Hematopoietic multipotent progenitor cell (in vitro differentiated cells): ENCODE data around the gene TBC1D8B. TPM values are rescaled to one million over a fixed set of nuclear protein-coding genes. Genes with fewer than 3 reads are reported as not detected.

ENCODE experiments used
- DNase-seq, 3 donors: peaks; one replicate each; pipeline ENCODE4 v3.0.0-alpha.2; 2011 to 2015; ENCODE audit warnings: low read depth in 2 of 3, low spot score in 2 of 3
- total RNA-seq: library from RNA; depleted of rRNA; stranded (reverse); fragments of >200 nt; gene quantifications from one replicate; pipeline ENCODE4 v1.2.3, GENCODE V29; 2012

Gene TBC1D8B
- total RNA-seq, 1 donor: 1.1 TPM

GRCh38 chrX:106897259-106897658 is 94.8 kb downstream of the TBC1D8B start:
- DNase-seq: no peak

- DNase-seq: peak in 2 of 3 donors; percentile 36 to 70
Observed at GRCh38 chrX:106898462-106898861, 96.0 kb downstream of the TBC1D8B start.

GRCh38 chrX:106899276-106899675 is 96.8 kb downstream of the TBC1D8B start:
- DNase-seq: no peak

- DNase-seq: no peak
Observed at GRCh38 chrX:106899841-106900240, 97.4 kb downstream of the TBC1D8B start.

GRCh38 chrX:106901341-106901740 is 98.9 kb downstream of the TBC1D8B start:
- DNase-seq: no peak

GRCh38 chrX:106901781-106902219 is 99.3 kb downstream of the TBC1D8B start:
- DNase-seq: no peak

GRCh38 chrX:106902684-106903083 is 100.2 kb downstream of the TBC1D8B start:
- no peak for DNase-seq

- no peak for DNase-seq
Observed at GRCh38 chrX:106903291-106903824, 100.9 kb downstream of the TBC1D8B start, which contains the start of gene RIPPLY1. TSS of gene RIPPLY1 (minus strand) at chrX:106903341. CDS start at chrX:106903287, 54 bp downstream.

- no peak for DNase-seq
Observed at GRCh38 chrX:106903856-106904528, 101.5 kb downstream of the TBC1D8B start.

- no peak for DNase-seq
Observed at GRCh38 chrX:106905064-106905708, 102.7 kb downstream of the TBC1D8B start.

- DNase-seq: no peak
Observed at GRCh38 chrX:106906361-106906760, 103.9 kb downstream of the TBC1D8B start.

- DNase-seq: no peak
Observed at GRCh38 chrX:106912864-106913263, 110.4 kb downstream of the TBC1D8B start.

- DNase-seq: peak in 2 of 3 donors; percentile 77 to 89
Observed at GRCh38 chrX:106917830-106918500, 115.5 kb downstream of the TBC1D8B start.

GRCh38 chrX:106919932-106920452 is 117.5 kb downstream of the TBC1D8B start, which contains the start of gene CLDN2:
TSS of gene CLDN2 (plus strand) at chrX:106920402. CDS start at chrX:106928229, 7,827 bp downstream.
- no peak for DNase-seq

GRCh38 chrX:106921637-106922036 is 119.2 kb downstream of the TBC1D8B start:
- DNase-seq: no peak

Other genes starting within 250 kb of the TBC1D8B start
- gene RADX, start 190.7 kb upstream of the TBC1D8B start, total RNA-seq: 3.8 TPM
- gene RNF128, start 76.0 kb upstream of the TBC1D8B start, total RNA-seq: not detected
- not detected for gene RIPPLY1, start 100.7 kb downstream of the TBC1D8B start, total RNA-seq
- not detected for gene CLDN2, start 117.7 kb downstream of the TBC1D8B start, total RNA-seq
- gene MORC4, start 197.5 kb downstream of the TBC1D8B start, total RNA-seq: 0.54 TPM